Measurements from ENCODE around the gene MANEAL.

The MANEAL gene

GRCh38 chr1:37822906-37823815 is 29.5 kb downstream of the MANEAL start:
- FAIRE-seq (no peak), DNase-seq (ENCODE audit: insufficient read length, low spot score) (no peak)

DNA sequence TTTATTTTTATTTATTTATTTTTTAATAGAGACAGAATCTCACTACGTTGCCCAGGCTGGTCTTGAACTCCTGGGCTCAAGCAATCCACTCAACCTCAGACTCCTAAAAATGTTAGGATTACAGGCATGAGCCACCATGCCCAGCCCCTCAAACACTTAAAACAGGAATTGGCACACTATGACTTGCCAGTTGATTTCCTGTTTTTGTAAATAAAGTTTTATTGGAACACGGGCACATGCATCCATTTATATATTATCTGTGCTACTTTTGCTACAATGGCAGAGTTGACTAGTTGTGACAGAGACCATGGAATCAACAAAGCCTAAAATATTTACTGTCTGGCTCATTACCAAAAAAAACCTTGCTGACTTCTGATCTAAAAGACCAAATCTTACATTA is 30.4 kb downstream of the MANEAL start:
- FAIRE-seq (no peak), DNase-seq (ENCODE audit: insufficient read length, low spot score) (no peak)

- no peak for FAIRE-seq
Measured at GRCh38 chr1:37825506-37825905, 31.9 kb downstream of the MANEAL start.

GRCh38 chr1:37828410-37829074 is 34.9 kb downstream of the MANEAL start:
- no peak for FAIRE-seq
- DNase-seq (ENCODE audit: insufficient read length, low spot score), result no peak

More at GRCh38 chr1:37825506-37825905, 31.9 kb downstream of the MANEAL start:
- no peak for DNase-seq (ENCODE audit: insufficient read length, low spot score)

GRCh38 chr1:37831109-37831508 is 37.5 kb downstream of the MANEAL start:
- DNase-seq (ENCODE audit: insufficient read length, low spot score) (no peak), FAIRE-seq (no peak)

GRCh38 chr1:37831809-37832208 is 38.2 kb downstream of the MANEAL start:
- DNase-seq (ENCODE audit: insufficient read length, low spot score), result no peak
- no peak for FAIRE-seq

- FAIRE-seq (no peak), DNase-seq (ENCODE audit: insufficient read length, low spot score) (no peak)
Measured at GRCh38 chr1:37836788-37837187, 43.1 kb downstream of the MANEAL start.

GRCh38 chr1:37839676-37840075 is 46.0 kb downstream of the MANEAL start:
- DNase-seq (ENCODE audit: insufficient read length, low spot score) (no peak), FAIRE-seq (no peak)

DNA sequence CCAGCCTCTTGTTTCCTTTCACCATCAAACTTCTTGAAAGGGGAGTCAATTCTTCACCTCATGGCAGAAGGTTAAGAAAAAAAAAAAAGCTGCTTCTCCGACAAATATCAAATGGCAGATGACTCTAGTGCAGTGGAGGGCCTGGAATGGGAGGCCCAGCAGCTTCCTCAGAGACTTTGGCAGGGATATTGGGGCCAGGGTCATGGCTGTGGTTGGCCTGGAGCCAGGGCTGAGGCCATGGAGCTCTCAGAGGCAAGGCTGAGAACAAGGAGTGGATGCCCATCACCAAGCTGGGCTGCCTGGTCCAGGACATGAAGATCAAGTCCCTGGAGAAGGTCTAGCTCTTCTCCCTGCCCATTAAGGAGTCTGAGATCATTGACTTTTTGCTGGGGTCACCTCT is 47.1 kb downstream of the MANEAL start:
- DNase-seq (ENCODE audit: insufficient read length, low spot score) (no peak), FAIRE-seq (no peak)

- DNase-seq (ENCODE audit: insufficient read length, low spot score), result no peak
- no peak for FAIRE-seq
Measured at GRCh38 chr1:37841652-37842051, 48.0 kb downstream of the MANEAL start.

DNA sequence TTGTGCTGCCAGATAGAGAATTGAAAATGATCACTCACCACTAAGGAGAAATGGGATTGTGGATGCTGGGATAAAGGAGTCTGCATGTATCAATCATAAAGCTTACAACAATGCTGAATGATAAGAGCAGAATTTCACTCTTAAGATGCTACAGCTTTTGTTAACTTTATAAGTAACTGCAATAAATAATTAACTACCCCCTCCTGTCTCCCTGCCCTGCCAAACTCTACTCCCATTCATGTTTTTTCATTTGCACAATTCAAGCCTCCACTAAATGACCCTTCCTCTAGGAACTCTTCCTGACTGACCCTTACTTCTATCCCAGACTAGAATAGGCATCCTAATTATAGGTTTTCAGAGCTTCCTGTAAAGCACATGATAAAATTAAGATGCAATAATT is 50.9 kb downstream of the MANEAL start:
- no peak for FAIRE-seq
- no peak for DNase-seq (ENCODE audit: insufficient read length, low spot score)

DNA sequence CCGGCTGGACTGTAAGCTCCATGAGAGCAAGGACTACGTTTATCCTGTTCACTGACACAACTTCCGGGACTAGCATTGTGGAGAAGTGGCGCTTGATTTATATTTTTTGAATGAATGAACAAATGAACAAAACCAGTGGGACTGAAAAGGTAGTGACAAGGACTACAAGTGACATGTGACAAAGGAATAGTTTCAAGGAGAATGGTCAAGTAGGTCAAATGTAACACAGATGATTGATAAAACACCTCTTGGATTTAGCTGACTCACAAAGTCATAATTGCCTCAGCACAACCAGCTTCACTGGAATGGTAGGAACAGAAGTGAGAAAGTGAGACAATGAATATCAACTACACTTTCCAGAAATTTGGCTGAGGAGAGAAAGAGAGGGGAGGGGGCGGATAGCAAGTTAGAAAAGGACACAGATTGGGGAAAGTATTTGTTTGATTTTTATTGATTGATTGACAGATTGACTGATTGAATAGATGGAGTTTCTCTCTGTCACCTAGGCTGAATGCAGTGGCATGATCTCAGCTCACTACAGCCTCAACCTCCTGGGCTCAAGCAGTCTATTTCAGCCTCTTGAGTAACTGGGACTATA is 51.5 kb downstream of the MANEAL start:
- no peak for DNase-seq (ENCODE audit: insufficient read length, low spot score)
- no peak for FAIRE-seq

GRCh38 chr1:37845786-37846185 is 52.1 kb downstream of the MANEAL start:
- FAIRE-seq, result no peak
- DNase-seq (ENCODE audit: insufficient read length, low spot score), result no peak

DNA sequence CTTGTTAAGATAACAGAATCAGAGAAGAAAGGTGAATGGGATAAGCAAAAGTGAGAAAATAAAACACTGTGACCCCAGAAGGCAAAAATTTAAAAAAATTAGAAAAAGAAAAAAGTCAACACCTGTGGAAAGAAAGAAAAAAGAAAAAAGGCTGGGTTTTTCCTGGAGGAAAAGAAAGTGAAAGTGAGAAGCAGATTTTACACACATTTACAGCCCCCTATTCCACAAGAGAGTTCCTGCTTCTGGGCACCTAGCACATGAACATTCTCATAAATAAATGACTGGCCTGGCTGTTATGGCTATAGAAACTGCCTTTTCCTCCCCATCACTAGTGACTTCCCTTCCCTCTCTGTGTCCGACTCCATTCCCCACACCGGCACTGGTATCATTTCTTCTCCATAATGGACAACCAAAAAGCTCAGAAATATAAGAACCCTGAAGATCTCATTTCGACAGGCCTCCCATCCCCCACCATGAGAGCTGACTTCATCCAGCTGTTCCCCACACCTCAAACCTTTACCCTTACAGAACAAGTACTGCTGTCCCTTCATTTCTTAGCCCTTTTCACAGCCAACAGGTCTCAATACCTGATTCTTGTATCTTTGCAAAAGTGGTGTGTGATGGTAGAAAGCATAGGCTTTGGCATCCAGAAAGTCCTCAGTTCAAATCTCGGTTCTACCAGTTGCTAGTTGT is 53.1 kb downstream of the MANEAL start:
- peak; percentile 76 for FAIRE-seq
- no peak for DNase-seq (ENCODE audit: insufficient read length, low spot score)

GRCh38 chr1:37849480-37849879 is 55.8 kb downstream of the MANEAL start:
- DNase-seq (ENCODE audit: insufficient read length, low spot score), result no peak
- FAIRE-seq, result no peak

- FAIRE-seq (no peak), DNase-seq (ENCODE audit: insufficient read length, low spot score) (no peak)
Measured at GRCh38 chr1:37850352-37850955, 56.8 kb downstream of the MANEAL start.
